ENCODE measurements around the gene CCDC60. TPM values are rescaled to one million over a fixed set of nuclear protein-coding genes. Genes with fewer than 3 reads are reported as not detected.

The CCDC60 gene
- total RNA-seq, 2 donors from 2014 or later: not detected

- H3K27ac ChIP-seq: no peak overlapping the region
- H3K27me3 ChIP-seq: no peaks in the 10 kb centered on the region
- DNase-seq (ENCODE audit: low spot score): no peak
- H3K9me3 ChIP-seq: no peaks in the 10 kb centered on the region
- no peak overlapping the region for H3K4me3 ChIP-seq
- H3K4me1 ChIP-seq: no peaks in the 10 kb centered on the region
- TF ChIP-seq CTCF (IDR thresholded peaks at IDR 0.05): no peak
- no peaks in the 10 kb centered on the region for H3K36me3 ChIP-seq
Measured at GRCh38 chr12:119491814-119492213, 157.3 kb downstream of the CCDC60 start.

- no peaks in the 10 kb centered on the region for H3K4me1 ChIP-seq
- no peak overlapping the region for H3K27ac ChIP-seq
- no peak for TF ChIP-seq CTCF (IDR thresholded peaks at IDR 0.05)
- no peaks in the 10 kb centered on the region for H3K27me3 ChIP-seq
- H3K36me3 ChIP-seq: no peaks in the 10 kb centered on the region
- no peaks in the 10 kb centered on the region for H3K9me3 ChIP-seq
- no peak for DNase-seq (ENCODE audit: low spot score)
- no peak overlapping the region for H3K4me3 ChIP-seq
Measured at GRCh38 chr12:119500209-119500608, 165.7 kb downstream of the CCDC60 start.

- Histone ChIP-seq H3K9me3 (no peaks in the 10 kb centered on the region), H3K36me3 (no peaks in the 10 kb centered on the region), H3K27me3 (no peaks in the 10 kb centered on the region), H3K4me1 (no peaks in the 10 kb centered on the region), H3K4me3 (no peak overlapping the region), H3K27ac (no peak overlapping the region)
- TF ChIP-seq CTCF (IDR thresholded peaks at IDR 0.05): no peak
- no peak for DNase-seq (ENCODE audit: low spot score)
Measured at GRCh38 chr12:119501052-119501451, 166.5 kb downstream of the CCDC60 start.

DNA sequence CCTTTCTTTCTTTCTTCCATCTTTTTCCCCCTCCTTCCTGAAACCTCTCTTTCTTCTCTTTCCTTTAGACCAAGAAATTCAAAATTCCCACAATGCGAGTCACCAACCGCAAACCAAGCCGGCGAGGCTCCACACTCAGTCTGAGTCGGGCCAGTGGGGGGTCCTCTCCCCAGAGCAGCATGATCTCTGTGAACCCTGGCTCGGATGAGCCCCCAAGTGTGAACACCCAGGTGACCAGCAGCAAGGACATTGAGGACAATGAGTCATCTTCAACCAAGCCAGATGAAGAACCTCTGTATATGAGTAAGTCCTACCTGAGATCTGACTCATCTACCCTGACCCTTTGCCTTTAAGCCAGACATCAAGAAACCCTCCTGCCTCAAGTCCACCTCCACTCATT, 170.5 kb downstream of the CCDC60 start:
- H3K36me3 ChIP-seq: no peaks in the 10 kb centered on the region
- no peak overlapping the region for H3K27ac ChIP-seq
- H3K4me3 ChIP-seq: no peak overlapping the region
- no peaks in the 10 kb centered on the region for H3K27me3 ChIP-seq
- no peaks in the 10 kb centered on the region for H3K4me1 ChIP-seq
- no peak for DNase-seq (ENCODE audit: low spot score)
- H3K9me3 ChIP-seq: no peaks in the 10 kb centered on the region
- no peak for TF ChIP-seq CTCF (IDR thresholded peaks at IDR 0.05)

DNA sequence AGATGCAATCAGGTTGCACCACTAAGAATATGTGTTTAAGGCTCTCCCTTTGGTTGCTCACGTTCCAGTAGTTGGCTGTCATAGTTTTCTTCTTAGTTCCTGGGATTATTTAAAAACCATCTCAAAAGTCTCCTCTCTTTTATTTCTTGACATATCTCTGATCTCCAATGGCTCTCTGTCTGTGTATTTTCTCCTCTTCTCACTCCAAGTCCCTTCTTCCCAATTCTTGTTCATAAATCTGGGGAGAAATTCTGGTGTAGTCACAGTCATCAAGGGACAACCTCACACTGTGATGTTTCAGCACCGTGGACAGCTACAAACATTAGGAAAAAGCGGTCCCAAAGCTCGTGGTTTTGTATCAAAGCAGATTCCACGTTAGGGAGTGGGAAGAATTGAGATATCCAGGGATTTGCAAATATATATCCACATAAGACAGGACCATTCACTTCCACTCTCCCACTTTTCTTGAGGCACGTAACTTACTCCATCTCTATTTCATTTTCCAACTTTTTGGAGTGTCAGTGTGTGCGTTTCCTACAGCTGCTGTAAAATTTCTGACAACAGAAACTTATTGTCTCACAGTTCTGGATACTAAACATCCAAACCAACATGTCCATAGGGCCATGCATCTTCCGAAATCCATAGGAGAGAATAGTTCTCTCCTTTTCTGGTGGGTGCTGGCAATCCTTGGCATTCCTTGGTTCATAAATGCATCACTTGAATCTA, 178.4 kb downstream of the CCDC60 start:
- Histone ChIP-seq H3K4me3 (no peak overlapping the region), H3K36me3 (no peaks in the 10 kb centered on the region), H3K9me3 (no peaks in the 10 kb centered on the region), H3K4me1 (no peaks in the 10 kb centered on the region), H3K27me3 (no peaks in the 10 kb centered on the region), H3K27ac (no peak overlapping the region)
- no peak for DNase-seq (ENCODE audit: low spot score)
- TF ChIP-seq CTCF (IDR thresholded peaks at IDR 0.05): no peak

GRCh38 chr12:119528241-119528640, 193.7 kb downstream of the CCDC60 start:
- no peaks in the 10 kb centered on the region for H3K36me3 ChIP-seq
- TF ChIP-seq CTCF (IDR thresholded peaks at IDR 0.05): no peak
- no peak for DNase-seq (ENCODE audit: low spot score)
- H3K4me1 ChIP-seq: no peaks in the 10 kb centered on the region
- H3K27ac ChIP-seq: no peak overlapping the region
- no peaks in the 10 kb centered on the region for H3K9me3 ChIP-seq
- no peak overlapping the region for H3K4me3 ChIP-seq
- H3K27me3 ChIP-seq: no peaks in the 10 kb centered on the region

Measured in right atrium auricular region (tissue), 2 donors.